ENCODE data around the gene PRPF6.

Gene PRPF6

GRCh38 chr20:64049060-64049877 lies 68.3 kb downstream of the PRPF6 start, which contains the start of gene SOX18:
TSS of gene SOX18 (minus strand) at chr20:64049639. CDS start at chr20:64049516, 123 bp downstream.
- DNase-seq (ENCODE audit: low read depth), result no peak

- DNase-seq (ENCODE audit: low read depth), result no peak
Measured at GRCh38 chr20:64049878-64050260, 68.9 kb downstream of the PRPF6 start.

- no peak for DNase-seq (ENCODE audit: low read depth)
Measured at GRCh38 chr20:64050261-64051032, 69.5 kb downstream of the PRPF6 start.

DNA sequence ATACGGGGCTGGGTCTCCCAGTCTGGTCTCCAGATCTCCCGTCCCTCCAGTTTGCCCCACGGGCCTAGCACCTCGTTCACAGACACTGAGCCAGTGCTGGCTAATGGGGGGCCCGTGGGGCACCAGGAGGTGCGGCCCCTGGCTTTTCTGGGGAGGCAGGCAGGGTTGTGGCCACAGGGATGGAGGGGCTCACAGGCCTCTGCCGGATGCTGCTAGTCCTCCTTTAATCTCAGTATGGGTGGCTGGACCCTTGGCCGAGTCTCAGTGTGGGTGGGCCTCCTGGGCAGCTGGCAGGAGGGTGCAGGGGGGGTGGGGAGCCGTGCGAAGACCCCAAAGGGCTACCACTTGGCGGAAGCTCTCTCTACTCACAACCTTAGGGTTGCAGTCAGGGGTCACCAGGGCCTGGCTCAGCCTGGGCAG lies 70.1 kb downstream of the PRPF6 start:
- DNase-seq (ENCODE audit: low read depth), result no peak

DNA sequence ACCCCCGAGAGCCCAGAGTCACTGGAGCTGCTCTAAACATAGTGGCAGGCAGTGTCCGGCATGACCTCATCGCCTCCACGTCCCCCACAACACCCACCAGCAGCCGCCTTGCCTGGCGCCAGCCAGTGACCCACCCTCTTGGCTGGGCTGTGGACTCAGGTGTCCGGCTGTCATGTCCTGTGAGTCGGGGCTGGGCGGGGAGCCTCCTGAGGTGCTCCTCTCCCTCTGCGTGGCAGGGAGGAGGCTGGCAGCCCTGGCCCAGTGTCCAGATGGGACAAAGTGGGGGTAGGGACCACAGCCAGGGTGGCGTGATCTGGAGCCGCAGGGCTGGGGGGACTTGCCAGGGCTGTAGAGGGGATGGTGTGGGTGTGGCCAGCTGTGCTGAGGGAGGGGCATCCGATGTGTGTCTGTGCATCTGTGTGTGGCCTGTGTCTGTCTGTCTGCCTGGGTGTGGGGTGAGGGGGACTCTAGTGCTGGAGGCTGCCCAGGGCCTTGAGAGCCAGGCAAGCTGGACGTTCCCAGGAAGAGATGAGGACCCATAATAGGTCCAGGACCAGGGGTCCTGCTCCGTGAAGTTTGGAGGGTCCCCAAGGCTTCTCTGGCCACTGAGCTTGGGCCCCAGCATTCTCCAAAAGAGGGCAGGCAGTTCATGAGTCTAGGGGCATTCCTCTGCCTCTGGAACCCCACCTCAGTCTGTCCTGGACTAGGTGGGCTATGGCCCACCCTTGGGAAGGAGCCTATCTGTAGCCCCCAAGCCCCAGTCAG lies 70.8 kb downstream of the PRPF6 start:
- no peak for DNase-seq (ENCODE audit: low read depth)

- no peak for DNase-seq (ENCODE audit: low read depth)
Measured at GRCh38 chr20:64052326-64052722, 71.4 kb downstream of the PRPF6 start.

DNA sequence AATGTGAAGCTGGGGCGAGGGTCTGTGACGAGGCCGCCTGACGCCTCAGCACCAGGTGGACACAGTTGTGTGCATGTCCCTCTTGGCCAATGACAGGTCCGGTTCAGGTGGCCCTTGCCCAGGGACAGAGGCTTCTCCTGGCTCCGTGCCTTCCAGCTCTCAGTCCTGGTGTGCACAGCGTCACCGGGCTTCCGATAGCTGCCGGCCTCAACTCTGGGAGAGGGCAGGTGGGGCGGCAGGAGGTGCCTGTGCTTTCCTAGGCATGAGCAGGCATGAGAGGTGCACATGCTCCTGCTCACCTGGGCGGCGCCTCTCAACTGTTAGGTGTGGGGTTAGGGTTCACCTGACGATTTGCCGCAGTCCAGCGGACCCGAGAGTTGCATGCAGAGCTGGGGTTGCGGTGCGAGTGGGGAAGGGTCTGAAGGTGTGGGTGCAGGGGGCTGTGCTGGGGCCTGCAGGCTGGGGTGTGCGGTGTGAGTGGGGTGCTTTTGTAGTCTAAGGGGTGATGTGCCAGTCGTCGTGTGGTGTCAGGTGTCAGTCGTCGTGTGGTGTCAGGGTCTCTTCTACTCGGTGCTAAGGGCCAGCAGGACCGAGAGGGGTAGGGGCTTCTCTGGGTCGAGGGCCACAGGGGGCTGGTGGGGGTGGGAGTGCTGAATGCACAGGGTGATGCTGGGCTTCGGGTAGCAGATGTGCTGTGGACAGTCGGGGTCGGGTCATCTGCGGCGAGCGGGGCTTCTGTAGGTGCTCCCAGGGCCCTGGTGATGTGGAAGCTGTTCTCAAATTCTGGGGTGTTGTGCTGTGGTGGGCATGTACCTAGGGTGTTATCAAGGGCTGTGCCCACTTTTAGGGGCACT lies 72.3 kb downstream of the PRPF6 start:
- no peak for DNase-seq (ENCODE audit: low read depth)

DNA sequence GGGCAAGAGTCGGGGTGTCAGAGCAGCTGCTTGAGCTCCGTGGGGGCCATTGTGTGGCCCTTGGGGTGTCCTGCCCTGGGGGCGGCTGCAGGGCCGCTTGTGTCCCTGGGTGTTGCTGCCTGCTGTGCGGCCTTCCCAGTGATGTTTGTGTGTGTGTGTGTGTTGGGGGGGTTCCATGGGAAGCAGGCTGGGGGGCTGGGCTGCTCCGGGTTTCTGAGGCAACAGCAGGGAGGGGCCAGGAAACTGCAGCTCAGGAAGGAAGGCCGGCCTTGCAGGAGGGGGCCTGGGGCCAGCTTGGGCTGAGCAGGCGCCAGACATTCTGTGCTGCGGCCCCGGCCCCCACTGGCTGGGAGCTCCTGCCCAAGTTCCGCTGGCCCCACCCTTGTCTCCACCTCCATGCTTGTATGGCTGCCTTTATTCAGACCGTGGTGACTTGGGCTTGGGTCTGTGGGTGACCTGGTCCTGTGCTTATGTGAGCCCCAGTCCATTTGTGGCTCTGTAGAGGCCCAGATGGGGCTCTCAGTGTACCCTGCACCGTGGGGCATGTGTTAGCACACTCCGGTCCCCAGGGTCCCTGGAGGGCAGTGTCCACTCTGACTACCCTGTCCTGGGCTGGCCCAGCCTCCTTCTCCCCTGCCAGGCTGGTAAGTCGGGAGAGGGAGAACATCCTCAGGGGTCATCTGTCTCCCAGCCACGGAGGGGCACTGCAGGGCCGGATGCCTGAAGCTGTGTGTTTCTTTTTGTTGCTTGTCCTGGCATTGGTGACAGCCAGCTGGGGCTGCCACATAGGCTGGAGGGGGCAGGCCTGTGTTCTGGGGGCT lies 73.1 kb downstream of the PRPF6 start:
- DNase-seq (ENCODE audit: low read depth), result no peak

DNA sequence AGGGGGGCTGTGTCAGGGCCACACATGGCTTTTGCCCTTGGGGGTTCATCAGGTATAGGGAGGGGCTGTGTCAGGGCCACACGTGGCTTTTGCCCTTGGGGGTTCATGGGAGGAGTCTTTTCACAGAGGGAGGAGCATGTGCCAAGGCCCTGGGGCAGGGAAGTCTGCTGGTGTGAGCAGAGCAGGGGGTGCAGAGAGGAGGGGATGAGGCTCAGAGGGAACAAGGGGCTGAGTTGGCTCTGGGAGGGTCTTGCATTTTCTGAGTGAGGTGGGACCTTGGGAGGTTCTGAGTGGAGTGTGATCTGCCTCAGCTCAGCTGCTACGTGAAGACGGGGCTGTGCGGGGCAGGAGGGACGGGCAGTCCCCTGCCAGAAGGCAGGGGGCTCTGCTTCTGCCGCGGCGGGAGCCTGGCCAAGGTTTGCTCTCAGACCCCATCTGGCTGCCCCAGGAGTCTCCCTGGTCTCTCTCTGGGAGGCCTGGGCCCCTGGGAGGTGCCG lies 74.5 kb downstream of the PRPF6 start:
- no peak for DNase-seq (ENCODE audit: low read depth)

DNA sequence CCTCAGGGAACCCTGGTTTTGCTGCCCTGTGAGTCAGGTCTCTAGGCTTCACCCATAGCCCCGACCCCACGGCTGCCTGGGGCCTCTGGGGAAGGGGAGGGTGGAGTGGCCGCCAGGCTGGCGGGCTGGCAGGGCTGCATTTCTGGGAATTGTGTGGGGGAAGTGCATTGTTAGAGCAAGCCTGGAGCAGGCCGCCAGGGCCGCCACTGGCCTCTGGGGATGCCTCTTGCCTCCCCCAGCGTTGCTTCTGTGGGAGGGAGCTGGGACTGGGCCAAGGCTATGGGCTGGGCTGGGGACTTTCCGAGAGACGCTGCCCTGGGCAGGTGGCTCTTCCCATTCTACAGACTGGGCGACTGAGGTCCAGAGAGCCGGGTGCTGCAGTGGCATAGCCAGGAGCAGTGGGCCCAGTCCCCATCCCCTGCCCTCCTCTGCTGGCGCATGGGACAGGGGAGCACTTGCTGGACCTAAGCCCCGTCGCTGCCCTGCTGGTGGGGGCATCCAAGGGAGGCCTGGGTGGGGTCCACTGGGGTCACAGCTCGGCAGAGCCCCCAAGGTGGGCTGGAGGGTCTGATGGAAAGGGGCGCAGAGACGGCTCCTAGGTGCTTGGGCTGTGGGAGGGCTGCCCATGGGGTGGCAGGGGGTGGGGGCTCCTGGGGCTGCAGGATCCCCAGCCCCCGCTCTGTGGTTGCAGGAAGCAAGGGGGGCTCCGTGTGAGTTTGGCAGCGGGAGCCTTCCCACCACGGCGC lies 75.1 kb downstream of the PRPF6 start:
- DNase-seq (ENCODE audit: low read depth), result no peak

GRCh38 chr20:64056639-64056888 lies 75.6 kb downstream of the PRPF6 start:
- DNase-seq (ENCODE audit: low read depth), result no peak

GRCh38 chr20:64056889-64057627 lies 76.1 kb downstream of the PRPF6 start:
- no peak for DNase-seq (ENCODE audit: low read depth)

GRCh38 chr20:64057628-64058498 lies 76.9 kb downstream of the PRPF6 start:
- DNase-seq (ENCODE audit: low read depth), result peak; percentile 43

DNA sequence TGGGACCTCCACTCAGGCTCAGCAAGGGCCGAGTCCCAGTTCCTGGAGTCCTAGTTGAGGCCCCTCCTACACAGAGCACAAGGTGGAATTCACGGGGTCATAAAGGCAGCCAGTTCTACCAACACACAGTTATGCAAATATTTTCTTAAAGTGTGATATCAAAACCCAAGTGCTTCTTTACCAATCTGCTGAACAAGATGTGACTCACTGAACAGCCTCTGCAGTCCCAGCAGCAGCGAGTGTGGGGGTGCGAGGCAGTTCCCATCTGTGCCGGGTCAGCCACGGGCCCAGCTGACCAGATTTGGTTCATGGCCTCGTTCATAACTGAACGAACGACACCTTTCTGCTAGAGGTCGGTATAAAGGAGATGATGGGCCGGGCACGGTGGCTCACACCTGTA lies 77.6 kb downstream of the PRPF6 start:
- no peak for DNase-seq (ENCODE audit: low read depth)

- no peak for DNase-seq (ENCODE audit: low read depth)
Measured at GRCh38 chr20:64062276-64062595, 81.3 kb downstream of the PRPF6 start.

GRCh38 chr20:64062596-64063388 lies 81.9 kb downstream of the PRPF6 start, which contains the start of gene TCEA2:
TSS of gene TCEA2 (plus strand) at chr20:64063198. CDS start at chr20:64063313, 115 bp downstream.
- peak; percentile 82 for DNase-seq (ENCODE audit: low read depth)

- no peak for DNase-seq (ENCODE audit: low read depth)
Measured at GRCh38 chr20:64063389-64064144, 82.6 kb downstream of the PRPF6 start.
